Caco-2 (cell line): ENCODE measurements around the gene PDSS2. TPM values are rescaled to one million over a fixed set of nuclear protein-coding genes. Genes with fewer than 3 reads are reported as not detected.

Source experiments
- BruUV-seq: library from RNA; stranded (reverse); fragments of 400-500 nt; replicated peaks from 2 replicates; lab custom pipeline; 2021; lab: Mats Ljungman, UMichigan
- CTCF ChIA-PET: fragments of 300-600 bp; sonication (Branson Sonifier 250); formaldehyde crosslinking; loops from one replicate; lab custom pipeline; 2022; ENCODE audit warnings: antibody characterized with exemption; lab: Charles Lee
- POLR2A ChIA-PET: fragments of 300-600 bp; sonication (Branson Sonifier 250); formaldehyde crosslinking; loops from one replicate; lab custom pipeline; 2022; ENCODE audit warnings: antibody characterized with exemption; lab: Charles Lee
- DNase-seq, 2 experiments: peaks; one replicate each; pipeline versions ENCODE4 v3.0.0 to v3.0.0-alpha.2; 2020 to 2022
- H3K27me3 ChIP-seq: replicated peaks from 2 replicates; pipeline ENCODE4 v1.6.0; 2011; ENCODE audit warnings: low read length; ENCODE audit not compliant: control insufficient read depth, insufficient read depth
- H3K36me3 ChIP-seq: 2 replicates; pipeline ENCODE4 v1.5.1; 2011; ENCODE audit warnings: low read length; ENCODE audit not compliant: control insufficient read depth, insufficient read depth
- H3K4me1 ChIP-seq: fragments of 250-450 bp; sonication (Bioruptor Pico); 2 replicates; pipeline ENCODE4 v1.5.1; 2020; ENCODE audit warnings: mild to moderate bottlenecking
- H3K4me3 ChIP-seq: 2 replicates; pipeline ENCODE4 v1.5.1; 2011; ENCODE audit warnings: low read depth, mild to moderate bottlenecking, control low read depth, low read length
- H3K9me3 ChIP-seq: fragments of 250-450 bp; sonication (Bioruptor Pico); 2 replicates; pipeline ENCODE4 v1.5.1; 2020; ENCODE audit warnings: mild to moderate bottlenecking, moderate library complexity
- H3K27ac Mint-ChIP-seq: one replicate; pipeline ENCODE4 v1.8.0; 2022; ENCODE audit warnings: mixed read lengths; ENCODE audit not compliant: unreplicated experiment
- H3K27me3 Mint-ChIP-seq: one replicate; pipeline ENCODE4 v1.8.0; 2022; ENCODE audit warnings: mixed read lengths; ENCODE audit not compliant: insufficient read depth, unreplicated experiment
- H3K36me3 Mint-ChIP-seq: one replicate; pipeline ENCODE4 v1.8.0; 2022; ENCODE audit warnings: mild to moderate bottlenecking, mixed read lengths; ENCODE audit not compliant: insufficient read depth, unreplicated experiment
- H3K4me1 Mint-ChIP-seq: one replicate; pipeline ENCODE4 v1.8.0; 2022; ENCODE audit warnings: low read depth, mixed read lengths; ENCODE audit not compliant: unreplicated experiment
- H3K4me3 Mint-ChIP-seq: one replicate; pipeline ENCODE4 v1.8.0; 2022; ENCODE audit warnings: mild to moderate bottlenecking, moderate library complexity, mixed read lengths; ENCODE audit not compliant: unreplicated experiment
- H3K9me3 Mint-ChIP-seq: one replicate; pipeline ENCODE4 v1.8.0; 2022; ENCODE audit warnings: mixed read lengths; ENCODE audit not compliant: unreplicated experiment
- CTCF ChIP-seq, 2 experiments: fragments of 200-600 bp in 1 of 2; IDR thresholded peaks; 1 replicate in 1 of 2; 2 replicates in 1 of 2; pipeline versions ENCODE4 v1.5.1 to v1.8.0; 2011 to 2022; ENCODE audit warnings: antibody characterized with exemption in 1 of 2, control low read depth in 1 of 2, inconsistent platforms in 1 of 2, low read depth in 1 of 2, low read length in 1 of 2, mild to moderate bottlenecking in 1 of 2, moderate library complexity in 1 of 2; ENCODE audit not compliant: insufficient read depth in 1 of 2, severe bottlenecking in 1 of 2, unreplicated experiment in 1 of 2
- intact Hi-C: fragments of 100-400 bp; cut with micrococcal nuclease; formaldehyde crosslinking; loops from one replicate; pipeline ENCODE4 v1.10.0; 2022; ENCODE audit not compliant: unreplicated experiment
- total RNA-seq: library from RNA; stranded (reverse); gene quantifications from 2 replicates; pipeline ENCODE4 v1.2.3, GENCODE V29; 2022

The PDSS2 gene
- total RNA-seq, 1 experiment from 2014 or later, result 10.3 TPM

- H3K27me3 ChIP-seq, result no peaks in the 10 kb centered on the region
- Mint-ChIP-seq H3K4me1 (no peaks in the 10 kb centered on the region), H3K27ac (no peak overlapping the region), H3K4me3 (no peak overlapping the region), H3K9me3 (no peaks in the 10 kb centered on the region), H3K36me3 (no peaks in the 10 kb centered on the region), H3K27me3 (no peaks in the 10 kb centered on the region)
- H3K4me3 ChIP-seq, result no peak overlapping the region
- TF ChIP-seq CTCF (IDR thresholded peaks at IDR 0.05; ENCODE audit: insufficient read depth in 1 of 2, low read depth in 1 of 2, low read length in 1 of 2, severe bottlenecking in 1 of 2, unreplicated experiment in 1 of 2), result no peak
- CTCF ChIA-PET, result no interaction called here
- POLR2A ChIA-PET, result no interaction called here
- H3K4me1 ChIP-seq, result 0 out of 2 replicates have a peak, but pooled peaks cover 4% of the 10 kb centered on the region
- H3K36me3 ChIP-seq, result no peaks in the 10 kb centered on the region
- intact Hi-C loops, result no loop called here
- no TSS peak for BruUV-seq
- no peaks in the 10 kb centered on the region for H3K9me3 ChIP-seq
- DNase-seq, result no peak
Measured at GRCh38 chr6:107123501-107123900, 335.9 kb downstream of the PDSS2 start.

DNA sequence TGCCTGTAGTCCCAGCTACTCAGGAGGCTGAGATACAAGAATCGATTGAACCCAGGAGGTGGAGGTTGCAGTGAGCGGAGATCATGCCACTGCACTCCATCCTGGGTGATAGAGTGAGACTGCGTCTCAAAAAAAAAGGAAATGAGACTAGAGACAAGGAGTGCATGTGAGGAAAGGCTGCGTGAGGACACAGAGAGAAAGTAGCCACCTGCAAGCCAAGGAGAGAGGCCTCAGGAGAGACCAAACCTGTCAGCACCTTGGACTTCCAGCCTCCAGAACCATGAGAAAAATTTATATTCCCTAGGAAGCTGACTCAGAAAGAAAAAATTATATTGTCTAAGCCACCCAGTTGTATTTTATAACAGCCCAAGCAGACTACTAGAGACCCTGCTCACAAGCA lies 336.6 kb downstream of the PDSS2 start:
- Mint-ChIP-seq H3K27me3 (no peaks in the 10 kb centered on the region), H3K4me3 (no peak overlapping the region), H3K4me1 (no peaks in the 10 kb centered on the region), H3K9me3 (no peaks in the 10 kb centered on the region), H3K27ac (no peak overlapping the region), H3K36me3 (no peaks in the 10 kb centered on the region)
- BruUV-seq, result no TSS peak
- peaks cover 4% of the 10 kb centered on the region; the same call in 1 of the 2 replicates for H3K4me1 ChIP-seq
- TF ChIP-seq CTCF (IDR thresholded peaks at IDR 0.05; ENCODE audit: insufficient read depth in 1 of 2, low read depth in 1 of 2, low read length in 1 of 2, severe bottlenecking in 1 of 2, unreplicated experiment in 1 of 2), result no peak
- ChIA-PET CTCF (no interaction called here), POLR2A (no interaction called here)
- no peaks in the 10 kb centered on the region for H3K36me3 ChIP-seq
- H3K9me3 ChIP-seq, result no peaks in the 10 kb centered on the region
- no peak overlapping the region for H3K4me3 ChIP-seq
- no peaks in the 10 kb centered on the region for H3K27me3 ChIP-seq
- no peak for DNase-seq
- intact Hi-C loops, result no loop called here

GRCh38 chr6:107121964-107122495 lies 337.3 kb downstream of the PDSS2 start:
- Mint-ChIP-seq H3K9me3 (no peaks in the 10 kb centered on the region), H3K27ac (no peak overlapping the region), H3K4me3 (no peak overlapping the region), H3K4me1 (peaks cover under 1% of the 10 kb centered on the region), H3K27me3 (no peaks in the 10 kb centered on the region), H3K36me3 (no peaks in the 10 kb centered on the region)
- TF ChIP-seq CTCF (IDR thresholded peaks at IDR 0.05; ENCODE audit: insufficient read depth in 1 of 2, low read depth in 1 of 2, low read length in 1 of 2, severe bottlenecking in 1 of 2, unreplicated experiment in 1 of 2), result no peak
- BruUV-seq, result no TSS peak
- intact Hi-C loops, result no loop called here
- ChIA-PET POLR2A (no interaction called here), CTCF (no interaction called here)
- Histone ChIP-seq H3K4me3 (no peak overlapping the region), H3K4me1 (peaks cover 11% of the 10 kb centered on the region; the same call in 1 of the 2 replicates), H3K27me3 (no peaks in the 10 kb centered on the region), H3K36me3 (no peaks in the 10 kb centered on the region), H3K9me3 (no peaks in the 10 kb centered on the region)
- DNase-seq, result no peak
